Measurements from ENCODE around the gene ZNF579.

Gene ZNF579

GRCh38 chr19:55611300-55611982, 30.8 kb upstream of the ZNF579 start:
- DNase-seq, result no peak

DNA sequence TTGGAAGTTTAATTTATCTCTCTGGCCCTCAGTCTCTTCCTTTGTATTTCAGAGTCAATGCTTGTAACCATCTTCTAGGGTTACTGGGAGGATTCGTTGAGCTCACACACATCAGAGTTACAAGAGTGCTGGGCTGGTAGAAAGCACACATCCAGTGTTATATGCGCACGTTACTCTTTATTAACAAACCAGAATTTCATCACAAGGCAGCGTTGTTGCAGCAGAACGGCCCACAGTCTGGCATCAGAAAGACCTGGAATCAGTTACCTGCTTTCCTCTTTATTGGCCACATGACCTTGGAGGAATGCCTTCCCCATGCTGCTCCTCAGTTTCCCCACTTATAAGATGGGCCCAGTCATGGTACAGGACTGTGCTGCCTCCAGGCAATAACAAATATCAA, 28.7 kb upstream of the ZNF579 start:
- no peak for DNase-seq

DNA sequence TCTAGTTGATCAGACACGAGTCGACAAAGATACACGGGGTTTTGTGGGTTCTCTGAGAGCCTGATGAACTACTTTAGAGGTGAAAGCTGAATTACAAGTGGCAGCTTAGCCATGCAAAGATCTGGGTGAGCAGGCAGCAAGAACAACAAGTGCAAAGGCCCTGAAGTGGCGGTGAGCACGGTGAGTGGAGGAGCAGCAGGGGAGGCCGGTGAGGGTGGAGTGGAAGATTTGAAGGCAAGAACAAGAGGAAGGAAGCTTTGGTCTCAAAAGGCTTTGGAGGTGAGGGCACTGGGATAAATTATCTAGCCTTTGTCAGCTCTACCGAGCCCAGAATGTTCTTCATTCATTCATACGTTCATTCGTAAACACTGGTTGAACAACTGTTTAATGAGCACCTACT, 26.2 kb upstream of the ZNF579 start:
- no peak for DNase-seq

DNA sequence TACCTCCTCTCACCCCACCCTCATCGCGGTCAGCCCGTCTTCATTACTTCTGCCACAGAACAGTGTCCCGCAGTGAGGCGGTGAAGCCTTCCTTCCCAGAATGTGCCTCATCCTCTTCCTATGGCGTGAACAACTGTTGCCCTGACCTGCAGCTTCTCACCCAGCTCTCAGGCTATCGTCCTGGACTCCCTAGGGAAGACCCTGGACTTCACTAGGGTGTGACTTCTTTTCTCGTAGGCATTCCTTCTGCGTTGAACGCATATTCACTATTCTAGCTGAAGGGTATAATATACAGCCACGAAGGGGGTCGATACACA, 25.8 kb upstream of the ZNF579 start:
- DNase-seq, result no peak

DNA sequence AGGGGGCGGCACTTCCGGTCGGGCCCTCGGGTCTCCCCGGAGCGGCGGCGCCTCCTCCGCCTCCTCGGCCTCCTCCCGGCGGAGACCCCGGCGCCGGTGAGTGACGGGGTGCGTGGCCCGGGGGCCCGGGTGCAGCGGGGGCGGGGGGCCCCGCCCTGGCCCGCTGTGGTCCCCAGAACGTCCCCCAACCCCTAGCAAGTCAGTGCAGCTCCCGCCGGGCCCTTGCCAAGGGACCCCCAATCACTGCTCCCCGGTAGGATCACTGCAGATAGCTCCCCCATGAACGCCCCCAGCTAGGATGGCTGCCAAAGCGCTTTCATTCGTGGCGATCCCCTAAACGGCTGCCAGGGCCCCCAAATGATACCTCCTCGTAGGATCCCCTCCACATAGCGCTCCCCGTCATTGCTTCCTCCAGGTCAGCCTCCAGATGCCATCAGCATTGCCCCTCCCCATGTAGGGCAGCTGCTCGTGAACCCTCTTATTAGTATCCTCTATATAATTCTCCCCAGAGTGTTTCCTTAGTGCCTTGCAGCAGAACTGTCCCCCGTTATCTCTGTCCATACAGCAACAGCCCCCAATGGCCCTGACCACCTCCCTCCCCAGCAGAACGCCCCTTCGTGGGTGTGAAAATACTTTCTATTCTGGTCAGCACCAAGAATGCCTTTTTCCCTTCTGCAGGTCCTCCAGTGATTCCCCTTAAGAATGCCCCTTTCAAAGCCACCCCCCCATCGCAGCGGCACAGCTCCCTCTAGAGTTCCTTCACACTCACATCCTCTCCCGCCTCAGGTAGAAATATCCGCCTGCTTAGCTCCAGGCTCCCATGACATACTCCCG, 25.2 kb upstream of the ZNF579 start, which contains the start of gene ZNF865:
Gene ZNF865 (plus strand): TSS at position 11 of the 834 bp plus-strand sequence. CDS start 7,972 bp downstream, outside the sequence.
- DNase-seq, result peak; percentile 80

DNA sequence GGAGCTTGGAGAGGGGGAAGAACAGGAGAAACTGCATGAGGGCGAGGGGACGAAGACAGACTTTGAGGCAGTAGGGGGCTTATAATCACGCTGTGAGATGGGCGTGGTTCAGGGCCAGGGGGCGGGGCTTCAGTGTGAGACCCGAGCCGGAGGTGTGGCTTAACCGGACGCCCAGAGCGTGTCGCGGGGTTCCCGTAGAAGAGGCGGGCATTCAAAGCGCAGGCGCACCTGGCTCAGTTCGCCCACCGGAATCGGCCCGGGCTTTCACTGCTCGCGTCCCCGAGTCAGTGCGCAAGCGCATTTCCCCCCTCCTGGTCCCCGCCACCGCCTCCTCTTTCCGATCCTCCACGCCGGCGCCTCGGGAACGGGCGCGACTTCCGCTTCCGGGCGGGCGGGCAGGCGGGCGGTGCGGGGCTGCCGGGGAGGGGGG, 24.6 kb upstream of the ZNF579 start:
- DNase-seq, result peak; percentile 99

- DNase-seq, result no peak
Observed at GRCh38 chr19:55603581-55604292, 23.1 kb upstream of the ZNF579 start.

GRCh38 chr19:55603115-55603514, 22.5 kb upstream of the ZNF579 start:
- no peak for DNase-seq

- no peak for DNase-seq
Observed at GRCh38 chr19:55602104-55603001, 21.7 kb upstream of the ZNF579 start.

- no peak for DNase-seq
Observed at GRCh38 chr19:55601084-55601483, 20.4 kb upstream of the ZNF579 start.

DNA sequence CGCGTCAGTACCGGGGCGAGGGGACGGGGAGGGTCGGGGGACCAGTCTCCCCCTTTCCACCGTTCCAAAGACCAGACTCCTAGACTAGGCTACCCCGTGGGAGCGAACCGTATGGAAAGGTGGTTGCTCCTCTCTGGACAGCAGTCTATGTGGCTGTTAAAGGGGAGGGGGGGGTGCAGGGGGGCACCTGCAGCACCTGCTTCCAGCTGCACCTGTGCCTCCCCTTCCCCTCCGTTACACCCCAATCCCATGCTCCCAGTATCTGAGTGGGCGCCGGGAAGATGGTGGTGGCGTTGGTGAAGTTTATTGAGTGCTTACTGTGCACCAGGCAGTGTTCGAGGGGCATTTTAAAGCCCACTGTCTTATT, 20.0 kb upstream of the ZNF579 start:
- no peak for DNase-seq

- DNase-seq, result peak; percentile 92
Observed at GRCh38 chr19:55599842-55600661, 19.4 kb upstream of the ZNF579 start, which contains the start of gene ZNF524. Gene ZNF524 (plus strand): TSS chr19:55600288. CDS start chr19:55602113, 1,825 bp downstream.

DNA sequence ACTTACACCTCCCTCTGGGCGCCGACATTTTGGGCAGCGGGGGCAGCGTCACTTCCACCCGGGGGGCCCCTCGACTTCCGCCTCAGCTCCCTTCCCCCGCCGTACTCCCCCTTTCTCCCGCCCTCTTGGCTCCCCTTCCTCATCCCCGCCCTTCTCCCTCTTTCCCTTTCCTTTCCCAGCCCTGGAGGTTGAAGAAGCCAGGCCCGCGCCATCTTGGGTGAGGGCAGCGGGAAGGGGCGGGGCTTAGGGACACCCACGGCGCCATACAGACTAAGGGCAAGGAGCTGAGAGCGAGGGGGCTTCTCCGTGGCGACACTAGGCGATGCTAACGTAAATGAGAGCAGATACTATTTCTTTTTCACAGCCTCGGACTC, 18.8 kb upstream of the ZNF579 start, which contains the start of gene FIZ1:
Gene FIZ1 (minus strand): TSS at position 50 of the 374 bp plus-strand sequence. CDS start 1,652 bp downstream, outside the sequence.
- DNase-seq, result peak; percentile 99

GRCh38 chr19:55598719-55599467, 18.2 kb upstream of the ZNF579 start:
- DNase-seq, result peak; percentile 98

DNA sequence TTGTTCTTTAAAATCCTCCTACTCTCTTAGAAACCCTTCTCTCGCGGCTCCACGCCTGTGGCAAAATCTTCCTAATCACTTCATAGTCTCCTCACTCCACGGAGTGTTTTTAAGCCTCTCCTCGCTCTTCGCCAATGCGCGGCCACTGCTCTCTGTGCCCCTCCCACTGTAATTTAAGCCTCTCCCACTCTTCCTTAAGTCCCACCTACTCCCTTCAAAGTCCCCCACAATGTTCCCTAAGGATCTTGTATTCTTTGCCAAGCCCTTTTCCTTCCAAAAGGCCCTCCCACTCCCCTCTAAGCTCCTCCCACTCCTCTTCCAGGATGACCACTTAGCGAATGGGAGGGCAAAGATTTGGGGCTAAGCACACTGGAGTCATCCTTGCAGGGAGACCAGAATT, 17.4 kb upstream of the ZNF579 start:
- DNase-seq, result no peak

- no peak for DNase-seq
Observed at GRCh38 chr19:55597501-55597921, 16.9 kb upstream of the ZNF579 start.

DNA sequence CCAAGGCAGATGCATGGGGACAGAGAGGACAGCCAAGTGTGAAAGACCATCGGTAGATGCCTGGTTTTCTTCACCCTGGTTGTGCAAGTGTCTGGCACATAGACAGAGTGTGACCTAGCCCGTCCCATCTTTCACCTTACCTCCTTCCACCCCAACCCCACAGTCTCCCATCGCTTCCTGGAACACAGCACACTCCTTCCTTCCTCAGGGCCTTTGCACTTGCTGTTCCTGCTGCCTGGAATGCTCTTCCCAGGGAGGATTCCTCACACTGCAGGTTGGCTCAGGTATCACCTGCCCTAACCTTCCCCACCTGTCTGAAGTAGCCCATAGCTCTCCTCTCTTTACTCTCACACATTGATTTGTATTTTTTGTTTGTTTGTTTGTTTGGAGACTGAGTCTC, 15.7 kb upstream of the ZNF579 start:
- DNase-seq, result no peak

DNA sequence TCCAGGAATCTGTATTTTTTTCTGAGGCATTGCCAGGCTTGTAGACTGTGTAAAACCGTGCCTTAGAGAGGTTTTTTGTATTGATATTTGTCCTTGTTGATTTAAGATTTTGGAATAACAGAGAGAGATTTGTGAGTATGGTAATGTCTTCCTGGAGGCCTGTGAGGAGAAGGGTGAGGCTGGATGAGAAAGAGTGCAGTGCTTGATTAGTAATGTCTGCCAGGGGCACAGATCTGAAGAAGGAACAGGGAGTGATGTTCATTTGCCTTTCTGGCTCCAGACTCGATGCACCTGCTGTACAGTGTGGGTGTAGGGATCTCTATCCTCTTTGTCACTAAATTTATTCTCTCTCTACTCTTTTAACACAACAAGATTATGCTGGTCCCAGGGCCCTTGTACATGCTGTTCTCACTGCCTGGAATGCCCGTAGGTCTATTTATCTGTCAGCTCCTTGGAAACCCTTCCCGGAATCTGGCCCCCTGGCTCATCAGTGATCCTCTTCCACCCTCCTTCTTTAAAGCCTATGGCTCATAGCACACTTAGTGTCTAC, 14.4 kb upstream of the ZNF579 start:
- DNase-seq, result no peak

- DNase-seq, result no peak
Observed at GRCh38 chr19:55593096-55593772, 12.6 kb upstream of the ZNF579 start.
